ENCODE data around the gene ARAP3.

The ARAP3 gene

GRCh38 chr5:141711687-141712086 lies 29.7 kb upstream of the ARAP3 start:
- Histone ChIP-seq H3K27me3 (ENCODE audit: control insufficient read depth, insufficient read depth, low read length) (no peaks in the 10 kb centered on the region), H3K4me3 (ENCODE audit: low read depth, low read length) (no peak overlapping the region), H3K4me1 (ENCODE audit: control insufficient read depth, insufficient read depth, low read length) (peaks cover 6% of the 10 kb centered on the region), H3K9ac (ENCODE audit: low read depth, low read length) (no peak overlapping the region), H3K9me3 (ENCODE audit: control insufficient read depth, insufficient read depth, low read length) (no peaks in the 10 kb centered on the region), H3K36me3 (ENCODE audit: control insufficient read depth, insufficient read depth, low read length) (no peaks in the 10 kb centered on the region)

DNA sequence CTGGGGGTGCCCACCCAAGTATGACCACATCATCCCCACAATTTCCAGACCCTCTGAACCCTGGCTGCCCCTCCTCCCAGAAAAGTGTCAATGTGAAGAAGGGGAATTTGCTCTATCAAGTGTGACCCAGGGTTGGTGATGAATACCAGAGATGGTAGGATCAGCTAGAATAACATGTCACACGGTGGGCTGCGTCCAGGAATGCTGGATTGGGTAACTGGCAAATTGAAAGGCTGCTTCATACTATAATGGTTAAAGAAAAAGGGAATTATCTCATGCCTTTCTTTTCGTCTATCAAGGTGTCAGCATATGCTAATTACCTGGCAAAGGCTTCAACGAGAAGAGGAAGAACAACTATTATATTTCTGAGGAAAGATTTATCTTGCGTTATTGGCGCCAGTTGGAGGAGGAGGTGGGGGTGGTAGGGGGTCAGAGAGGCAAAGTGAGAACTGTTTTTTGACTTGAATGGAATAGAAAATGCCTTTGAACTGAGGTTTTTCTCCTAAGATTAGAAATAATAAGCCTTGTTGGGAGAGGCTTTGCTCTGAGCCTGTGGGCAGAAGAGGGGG lies 27.8 kb upstream of the ARAP3 start:
- H3K4me1 ChIP-seq (ENCODE audit: control insufficient read depth, insufficient read depth, low read length), result no peaks in the 10 kb centered on the region
- no peak overlapping the region for H3K4me3 ChIP-seq (ENCODE audit: low read depth, low read length)
- H3K36me3 ChIP-seq (ENCODE audit: control insufficient read depth, insufficient read depth, low read length), result no peaks in the 10 kb centered on the region
- peaks cover 17% of the 10 kb centered on the region for H3K27me3 ChIP-seq (ENCODE audit: control insufficient read depth, insufficient read depth, low read length)
- H3K9ac ChIP-seq (ENCODE audit: low read depth, low read length), result no peak overlapping the region
- H3K9me3 ChIP-seq (ENCODE audit: control insufficient read depth, insufficient read depth, low read length), result no peaks in the 10 kb centered on the region

- Histone ChIP-seq H3K4me3 (ENCODE audit: low read depth, low read length) (no peak overlapping the region), H3K27me3 (ENCODE audit: control insufficient read depth, insufficient read depth, low read length) (peaks cover 35% of the 10 kb centered on the region), H3K4me1 (ENCODE audit: control insufficient read depth, insufficient read depth, low read length) (no peaks in the 10 kb centered on the region), H3K36me3 (ENCODE audit: control insufficient read depth, insufficient read depth, low read length) (no peaks in the 10 kb centered on the region), H3K9me3 (ENCODE audit: control insufficient read depth, insufficient read depth, low read length) (no peaks in the 10 kb centered on the region), H3K9ac (ENCODE audit: low read depth, low read length) (no peak overlapping the region)
These were observed 26.0 kb upstream of the ARAP3 start for GRCh38 chr5:141708016-141708415.

GRCh38 chr5:141707510-141707909 lies 25.5 kb upstream of the ARAP3 start:
- Histone ChIP-seq H3K9me3 (ENCODE audit: control insufficient read depth, insufficient read depth, low read length) (no peaks in the 10 kb centered on the region), H3K27me3 (ENCODE audit: control insufficient read depth, insufficient read depth, low read length) (peaks cover 40% of the 10 kb centered on the region), H3K4me3 (ENCODE audit: low read depth, low read length) (no peak overlapping the region), H3K9ac (ENCODE audit: low read depth, low read length) (no peak overlapping the region), H3K4me1 (ENCODE audit: control insufficient read depth, insufficient read depth, low read length) (no peaks in the 10 kb centered on the region), H3K36me3 (ENCODE audit: control insufficient read depth, insufficient read depth, low read length) (no peaks in the 10 kb centered on the region)

DNA sequence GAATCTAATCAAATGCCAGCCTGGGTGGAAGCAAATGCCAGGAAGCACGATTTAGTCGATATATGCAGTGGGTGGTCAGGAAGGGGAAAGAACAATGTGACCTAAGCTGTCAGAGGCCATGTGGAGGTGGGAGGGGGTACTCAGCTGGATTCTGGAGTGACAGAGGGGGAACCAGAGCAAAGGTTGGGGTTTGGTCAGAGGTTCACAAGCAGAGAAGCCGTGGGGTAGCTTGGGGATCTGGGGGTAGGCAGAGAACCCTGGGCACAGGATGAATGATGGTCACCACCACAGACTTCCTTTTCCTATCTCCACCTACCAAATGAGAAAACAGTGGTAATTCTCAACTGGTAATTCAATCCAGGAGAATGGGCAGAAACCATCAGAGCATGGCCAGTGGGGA lies 24.1 kb upstream of the ARAP3 start:
- peaks cover 3% of the 10 kb centered on the region for H3K4me1 ChIP-seq (ENCODE audit: control insufficient read depth, insufficient read depth, low read length)
- H3K4me3 ChIP-seq (ENCODE audit: low read depth, low read length), result no peak overlapping the region
- peaks cover 51% of the 10 kb centered on the region for H3K27me3 ChIP-seq (ENCODE audit: control insufficient read depth, insufficient read depth, low read length)
- no peaks in the 10 kb centered on the region for H3K36me3 ChIP-seq (ENCODE audit: control insufficient read depth, insufficient read depth, low read length)
- H3K9ac ChIP-seq (ENCODE audit: low read depth, low read length), result no peak overlapping the region
- H3K9me3 ChIP-seq (ENCODE audit: control insufficient read depth, insufficient read depth, low read length), result no peaks in the 10 kb centered on the region

GRCh38 chr5:141705469-141705868 lies 23.4 kb upstream of the ARAP3 start:
- no peaks in the 10 kb centered on the region for H3K9me3 ChIP-seq (ENCODE audit: control insufficient read depth, insufficient read depth, low read length)
- peaks cover 3% of the 10 kb centered on the region for H3K4me1 ChIP-seq (ENCODE audit: control insufficient read depth, insufficient read depth, low read length)
- no peaks in the 10 kb centered on the region for H3K36me3 ChIP-seq (ENCODE audit: control insufficient read depth, insufficient read depth, low read length)
- no peak overlapping the region for H3K4me3 ChIP-seq (ENCODE audit: low read depth, low read length)
- no peak overlapping the region for H3K9ac ChIP-seq (ENCODE audit: low read depth, low read length)
- peaks cover 58% of the 10 kb centered on the region for H3K27me3 ChIP-seq (ENCODE audit: control insufficient read depth, insufficient read depth, low read length)

DNA sequence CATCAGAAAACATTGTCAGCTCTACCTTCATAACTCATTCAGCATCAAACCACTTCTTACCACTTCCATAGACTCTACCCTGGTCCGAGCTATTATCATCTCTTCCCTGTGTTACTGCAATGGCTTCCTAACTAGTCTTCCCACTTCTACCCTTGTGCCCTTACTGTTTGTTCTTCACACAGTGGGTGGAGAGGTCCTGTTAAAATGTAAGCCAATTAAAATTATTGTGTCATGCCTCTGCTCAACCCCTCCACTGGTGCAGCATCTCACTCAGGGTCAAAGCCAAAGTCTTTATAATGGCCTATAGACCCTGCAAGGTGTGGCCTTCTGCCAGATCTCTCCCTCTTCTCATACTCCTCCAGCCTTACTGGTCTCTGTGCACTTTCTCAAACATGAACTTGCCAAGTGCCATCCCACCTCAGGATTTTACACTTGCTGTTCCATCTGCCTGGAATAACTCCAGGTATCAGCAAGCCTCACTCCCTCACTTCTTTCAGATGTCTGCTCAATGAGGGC lies 22.8 kb upstream of the ARAP3 start:
- peaks cover 64% of the 10 kb centered on the region for H3K27me3 ChIP-seq (ENCODE audit: control insufficient read depth, insufficient read depth, low read length)

DNA sequence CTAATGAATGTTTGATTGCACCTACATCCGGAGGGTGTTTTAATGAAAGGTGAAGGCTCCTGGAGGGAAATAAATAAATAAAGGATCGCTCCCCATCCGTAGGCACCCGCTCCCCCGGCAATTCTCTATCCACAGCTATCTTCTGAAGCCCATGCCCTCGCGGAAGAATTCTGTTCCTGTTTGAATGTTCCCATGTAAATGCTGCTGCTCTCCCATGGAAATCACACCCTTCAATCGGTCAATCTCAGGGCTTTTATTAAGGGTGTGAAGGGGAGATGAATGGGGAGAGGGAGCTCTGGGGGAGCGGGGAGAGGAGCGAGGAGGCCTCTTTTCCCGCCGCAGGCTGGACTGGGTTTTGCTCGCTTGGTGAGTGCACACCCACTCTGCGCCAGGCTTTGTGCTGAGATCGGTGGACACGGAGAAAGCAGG lies 21.1 kb upstream of the ARAP3 start:
- Histone ChIP-seq H3K4me3 (ENCODE audit: low read depth, low read length) (peak overlapping the region; percentile 81), H3K4me1 (ENCODE audit: control insufficient read depth, insufficient read depth, low read length) (peaks cover 3% of the 10 kb centered on the region), H3K36me3 (ENCODE audit: control insufficient read depth, insufficient read depth, low read length) (no peaks in the 10 kb centered on the region), H3K9me3 (ENCODE audit: control insufficient read depth, insufficient read depth, low read length) (no peaks in the 10 kb centered on the region), H3K27me3 (ENCODE audit: control insufficient read depth, insufficient read depth, low read length) (peaks cover 75% of the 10 kb centered on the region), H3K9ac (ENCODE audit: low read depth, low read length) (no peak overlapping the region)

More for the DNA sequence above, 22.8 kb upstream of the ARAP3 start:
- Histone ChIP-seq H3K4me1 (ENCODE audit: control insufficient read depth, insufficient read depth, low read length) (peaks cover 3% of the 10 kb centered on the region), H3K9ac (ENCODE audit: low read depth, low read length) (no peak overlapping the region), H3K4me3 (ENCODE audit: low read depth, low read length) (no peak overlapping the region), H3K9me3 (ENCODE audit: control insufficient read depth, insufficient read depth, low read length) (no peaks in the 10 kb centered on the region), H3K36me3 (ENCODE audit: control insufficient read depth, insufficient read depth, low read length) (no peaks in the 10 kb centered on the region)

DNA sequence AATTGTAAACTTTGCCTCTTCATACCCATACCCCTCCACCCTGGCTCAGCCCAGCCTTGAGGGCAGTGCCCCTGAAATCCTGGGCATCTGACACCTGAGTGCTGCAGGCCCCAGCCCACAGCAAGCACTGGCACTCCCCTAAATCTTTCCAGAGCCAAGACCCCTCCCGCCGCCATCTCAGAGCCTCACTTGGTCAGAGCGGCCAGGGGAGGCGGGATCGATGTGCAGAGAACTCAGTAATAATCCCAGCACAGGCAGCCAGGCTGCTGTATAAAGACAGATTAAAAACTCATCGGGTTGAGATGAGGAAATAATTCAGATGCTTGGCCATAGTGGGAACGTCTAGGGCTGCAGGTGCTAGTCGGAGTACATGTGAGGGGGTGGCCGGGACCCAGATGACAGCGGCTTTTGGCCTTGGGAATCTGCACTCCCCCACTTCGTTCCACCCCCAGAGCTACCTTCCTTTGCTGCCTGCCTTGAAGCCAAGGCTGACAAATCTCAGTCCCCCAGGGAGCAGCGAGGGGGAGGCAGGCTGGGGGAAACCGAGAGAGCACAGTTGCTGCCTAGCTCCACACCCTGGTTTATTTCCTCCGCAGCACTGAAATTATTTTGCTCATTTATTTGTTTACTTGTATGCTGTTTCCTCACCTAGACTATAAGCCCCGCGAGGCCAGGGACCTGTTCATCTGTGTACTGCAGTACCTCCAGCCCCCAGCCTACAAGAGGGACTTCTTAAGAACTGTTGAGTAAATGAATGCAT lies 19.5 kb upstream of the ARAP3 start:
- peak overlapping the region; percentile 81 for H3K4me3 ChIP-seq (ENCODE audit: low read depth, low read length)
- no peaks in the 10 kb centered on the region for H3K36me3 ChIP-seq (ENCODE audit: control insufficient read depth, insufficient read depth, low read length)
- H3K4me1 ChIP-seq (ENCODE audit: control insufficient read depth, insufficient read depth, low read length), result peaks cover 3% of the 10 kb centered on the region
- H3K27me3 ChIP-seq (ENCODE audit: control insufficient read depth, insufficient read depth, low read length), result peaks cover 78% of the 10 kb centered on the region
- no peaks in the 10 kb centered on the region for H3K9me3 ChIP-seq (ENCODE audit: control insufficient read depth, insufficient read depth, low read length)
- H3K9ac ChIP-seq (ENCODE audit: low read depth, low read length), result no peak overlapping the region

- Histone ChIP-seq H3K9ac (ENCODE audit: low read depth, low read length) (no peak overlapping the region), H3K9me3 (ENCODE audit: control insufficient read depth, insufficient read depth, low read length) (no peaks in the 10 kb centered on the region), H3K27me3 (ENCODE audit: control insufficient read depth, insufficient read depth, low read length) (peaks cover 52% of the 10 kb centered on the region), H3K36me3 (ENCODE audit: control insufficient read depth, insufficient read depth, low read length) (no peaks in the 10 kb centered on the region), H3K4me1 (ENCODE audit: control insufficient read depth, insufficient read depth, low read length) (peaks cover 3% of the 10 kb centered on the region), H3K4me3 (ENCODE audit: low read depth, low read length) (no peak overlapping the region)
These were observed 15.6 kb upstream of the ARAP3 start for GRCh38 chr5:141697586-141697985.

DNA sequence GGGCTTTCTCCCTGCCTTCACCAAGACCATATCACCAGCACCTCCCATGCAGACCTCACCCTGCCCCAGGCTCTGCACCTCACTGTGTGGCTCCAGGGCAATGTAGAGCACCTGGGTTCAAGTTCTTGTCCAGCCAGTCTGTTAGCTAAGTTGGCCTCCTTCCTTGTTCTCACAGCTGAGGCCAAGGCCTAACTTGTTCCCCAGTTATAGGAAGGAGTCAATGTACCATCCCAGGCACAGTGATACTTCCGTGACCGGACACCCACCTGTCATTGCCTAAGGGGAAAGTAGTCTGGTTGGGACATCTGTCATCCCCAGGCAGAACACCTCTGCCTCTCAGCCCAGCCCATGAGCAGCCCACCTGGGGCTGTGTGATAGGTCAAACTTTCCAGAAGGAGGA lies 14.4 kb upstream of the ARAP3 start:
- H3K36me3 ChIP-seq (ENCODE audit: control insufficient read depth, insufficient read depth, low read length), result no peaks in the 10 kb centered on the region
- H3K9ac ChIP-seq (ENCODE audit: low read depth, low read length), result no peak overlapping the region
- peaks cover 51% of the 10 kb centered on the region for H3K27me3 ChIP-seq (ENCODE audit: control insufficient read depth, insufficient read depth, low read length)
- no peaks in the 10 kb centered on the region for H3K9me3 ChIP-seq (ENCODE audit: control insufficient read depth, insufficient read depth, low read length)
- H3K4me3 ChIP-seq (ENCODE audit: low read depth, low read length), result no peak overlapping the region
- H3K4me1 ChIP-seq (ENCODE audit: control insufficient read depth, insufficient read depth, low read length), result no peaks in the 10 kb centered on the region

DNA sequence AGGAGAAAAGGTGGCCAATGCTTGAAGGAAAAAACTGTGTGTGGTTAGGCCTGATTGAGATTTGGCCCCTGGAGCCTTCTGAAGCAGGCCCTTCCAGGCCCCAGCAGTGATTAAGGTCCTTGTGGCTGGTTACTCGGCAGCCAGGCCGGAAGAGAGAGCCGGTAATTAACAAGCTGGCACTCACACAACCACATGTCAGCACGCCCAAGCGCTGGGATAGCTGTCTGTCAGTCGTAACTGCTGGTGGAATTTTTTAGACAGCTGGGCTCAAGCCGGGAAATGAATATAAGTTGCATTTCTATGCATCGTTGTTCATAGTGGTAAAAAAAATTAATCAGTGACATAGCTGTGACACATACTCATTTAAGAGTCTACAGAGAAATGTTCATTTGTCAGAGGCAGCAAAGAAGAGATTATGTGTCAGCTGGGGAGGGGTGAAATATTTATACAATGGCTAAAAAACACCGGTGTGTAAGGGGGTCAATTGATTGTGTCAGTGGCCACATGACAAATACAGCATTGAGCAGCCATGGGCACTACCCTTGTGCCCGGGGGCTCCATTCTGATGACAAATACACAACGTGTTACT lies 13.7 kb upstream of the ARAP3 start:
- Histone ChIP-seq H3K4me3 (ENCODE audit: low read depth, low read length) (no peak overlapping the region), H3K27me3 (ENCODE audit: control insufficient read depth, insufficient read depth, low read length) (peaks cover 49% of the 10 kb centered on the region), H3K4me1 (ENCODE audit: control insufficient read depth, insufficient read depth, low read length) (no peaks in the 10 kb centered on the region), H3K9me3 (ENCODE audit: control insufficient read depth, insufficient read depth, low read length) (no peaks in the 10 kb centered on the region), H3K9ac (ENCODE audit: low read depth, low read length) (no peak overlapping the region), H3K36me3 (ENCODE audit: control insufficient read depth, insufficient read depth, low read length) (no peaks in the 10 kb centered on the region)
